OCI-LY7 (cell line): ENCODE results near the gene PVALEF. TPM values are rescaled to one million over a fixed set of nuclear protein-coding genes. Genes with fewer than 3 reads are reported as not detected.

ENCODE experiments used
- BruUV-seq: library from RNA; stranded (reverse); fragments of 400-500 nt; replicated peaks from 2 replicates; lab custom pipeline; 2021; lab: Mats Ljungman, UMichigan
- CTCF ChIA-PET: fragments of 300-600 bp; sonication (Branson Sonifier 250); formaldehyde crosslinking; loops from one replicate; lab custom pipeline; 2022; ENCODE audit warnings: antibody characterized with exemption; ENCODE audit not compliant: unreplicated experiment; lab: Charles Lee
- POLR2A ChIA-PET: fragments of 300-600 bp; sonication (Branson Sonifier 250); formaldehyde crosslinking; loops from one replicate; lab custom pipeline; 2022; ENCODE audit warnings: antibody characterized with exemption; lab: Charles Lee
- DNase-seq: peaks from one replicate; pipeline ENCODE4 v3.0.0-alpha.2; 2015; ENCODE audit warnings: low spot score
- H2AFZ ChIP-seq: fragments of 200-600 bp; sonication (generic), shearing (Covaris generic); 2 replicates; pipeline ENCODE4 v1.6.1; 2014; ENCODE audit warnings: mild to moderate bottlenecking, antibody characterized with exemption, low read length, moderate library complexity
- H3K27ac ChIP-seq: fragments of 200-600 bp; sonication (generic); 2 replicates; pipeline ENCODE4 v1.5.1; 2014; ENCODE audit warnings: mixed run types, low read depth, mild to moderate bottlenecking, moderate library complexity, low read length, inconsistent platforms; ENCODE audit not compliant: poor library complexity, severe bottlenecking
- H3K36me3 ChIP-seq: fragments of 200-600 bp; sonication (generic); 2 replicates; pipeline ENCODE4 v1.6.1; 2014; ENCODE audit warnings: mild to moderate bottlenecking, antibody characterized with exemption, low read length, moderate library complexity, mixed read lengths; ENCODE audit not compliant: insufficient read depth
- H3K4me1 ChIP-seq: fragments of 200-600 bp; sonication (generic); 2 replicates; pipeline ENCODE4 v1.5.1; 2014; ENCODE audit warnings: mild to moderate bottlenecking, low read length; ENCODE audit not compliant: insufficient read depth, poor library complexity, severe bottlenecking
- H3K4me2 ChIP-seq: fragments of 200-600 bp; sonication (generic); 2 replicates; pipeline ENCODE4 v1.6.1; 2014; ENCODE audit warnings: mild to moderate bottlenecking, low read length
- H3K4me3 ChIP-seq: fragments of 200-600 bp; sonication (generic); 2 replicates; pipeline ENCODE4 v1.5.1; 2014; ENCODE audit warnings: mild to moderate bottlenecking, low read depth, low read length; ENCODE audit not compliant: poor library complexity, severe bottlenecking
- H3K79me2 ChIP-seq: fragments of 200-600 bp; sonication (generic); 2 replicates; pipeline ENCODE4 v1.6.1; 2016; ENCODE audit warnings: low read depth, mild to moderate bottlenecking, low read length, moderate library complexity, mixed read lengths; ENCODE audit not compliant: insufficient read depth
- H3K9me2 ChIP-seq: fragments of 200-600 bp; sonication (generic); 2 replicates; pipeline ENCODE4 v1.6.1; 2016; ENCODE audit warnings: mild to moderate bottlenecking, low read length, mixed read lengths; ENCODE audit not compliant: insufficient read depth
- H3K9me3 ChIP-seq: fragments of 200-600 bp; sonication (generic); 2 replicates; pipeline ENCODE4 v1.6.1; 2014; ENCODE audit warnings: mild to moderate bottlenecking, mixed run types, low read length, mixed read lengths
- H4K20me1 ChIP-seq: fragments of 200-600 bp; sonication (generic); 2 replicates; pipeline ENCODE4 v1.6.1; 2014; ENCODE audit warnings: mild to moderate bottlenecking, antibody characterized with exemption, low read length, moderate library complexity, mixed read lengths; ENCODE audit not compliant: insufficient read depth
- EZH2phosphoT487 ChIP-seq: fragments of 200-600 bp; sonication (generic); IDR thresholded peaks from 2 replicates; pipeline ENCODE4 v1.6.1; 2018; ENCODE audit warnings: low read depth, borderline replicate concordance, mild to moderate bottlenecking, mixed run types, antibody characterized with exemption, low read length, moderate library complexity, mixed read lengths
- intact Hi-C: fragments of 100-400 bp; cut with micrococcal nuclease; formaldehyde crosslinking; loops from one replicate; pipeline ENCODE4 v1.10.0; 2022; ENCODE audit not compliant: unreplicated experiment
- total RNA-seq, 2 experiments: library from RNA; depleted of rRNA in 1 of 2; stranded (reverse); fragments of >200 nt in 1 of 2; shearing (Covaris generic) in 1 of 2; gene quantifications; 2 replicates each; pipeline ENCODE4 v1.2.3, GENCODE V29; 2014 to 2022
- TF ChIP-seq, protein P1 (sequence below): fragments of 200-600 bp; sonication (generic); conservative IDR thresholded peaks from 2 replicates; pipeline ENCODE4 v1.5.1; 2014; ENCODE audit warnings: mild to moderate bottlenecking, antibody characterized with exemption, low read length, moderate library complexity, mixed read lengths

The PVALEF gene
- total RNA-seq, 2 experiments from 2014 or later = not detected

DNA sequence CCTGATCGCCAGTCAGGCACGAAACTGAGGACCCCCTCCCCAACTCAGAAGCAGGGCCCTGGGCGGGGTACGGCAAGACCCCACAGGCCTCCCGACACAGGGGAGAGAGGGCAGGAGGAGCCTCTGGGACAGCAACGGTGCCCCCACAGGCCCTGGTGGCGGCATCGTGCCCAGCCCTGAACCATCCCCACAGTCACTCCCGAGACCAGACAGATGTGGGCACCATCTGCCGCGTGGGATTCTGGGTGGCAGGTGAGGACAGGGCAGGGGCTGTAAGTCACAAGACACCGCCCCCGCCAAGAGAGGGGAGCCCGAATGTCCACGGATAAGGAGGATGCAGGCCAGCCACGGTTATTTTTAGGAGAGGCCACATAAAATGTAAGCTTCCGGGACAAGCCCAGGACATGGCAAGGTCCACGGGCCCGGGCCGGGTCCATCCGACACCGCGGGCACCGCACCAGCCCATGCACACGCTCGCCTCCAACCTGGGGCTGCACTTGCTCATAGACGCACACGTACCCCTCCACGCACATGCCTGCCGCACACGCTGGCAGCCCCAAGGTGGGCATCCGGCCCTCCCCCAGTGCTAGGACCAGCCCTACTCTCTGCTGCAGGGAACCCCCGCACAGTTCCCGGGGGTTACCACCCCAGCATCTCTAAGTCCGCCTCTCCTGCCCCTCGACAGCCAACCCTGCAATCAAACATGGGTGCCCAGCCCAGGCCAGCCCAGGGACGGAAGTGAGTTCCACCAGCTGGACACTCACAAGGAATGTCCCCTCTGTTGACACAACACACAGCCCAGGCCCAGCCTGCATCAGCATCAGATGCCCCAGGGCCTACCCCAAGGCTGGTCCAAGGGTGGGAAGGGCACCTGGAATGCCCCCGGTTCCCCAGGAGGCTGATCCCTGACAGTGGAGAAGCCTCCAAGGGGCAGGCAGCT, 8.2 kb upstream of the PVALEF start:
- H3K4me3 ChIP-seq = no peak overlapping the region
- TF ChIP-seq, protein P1, sequence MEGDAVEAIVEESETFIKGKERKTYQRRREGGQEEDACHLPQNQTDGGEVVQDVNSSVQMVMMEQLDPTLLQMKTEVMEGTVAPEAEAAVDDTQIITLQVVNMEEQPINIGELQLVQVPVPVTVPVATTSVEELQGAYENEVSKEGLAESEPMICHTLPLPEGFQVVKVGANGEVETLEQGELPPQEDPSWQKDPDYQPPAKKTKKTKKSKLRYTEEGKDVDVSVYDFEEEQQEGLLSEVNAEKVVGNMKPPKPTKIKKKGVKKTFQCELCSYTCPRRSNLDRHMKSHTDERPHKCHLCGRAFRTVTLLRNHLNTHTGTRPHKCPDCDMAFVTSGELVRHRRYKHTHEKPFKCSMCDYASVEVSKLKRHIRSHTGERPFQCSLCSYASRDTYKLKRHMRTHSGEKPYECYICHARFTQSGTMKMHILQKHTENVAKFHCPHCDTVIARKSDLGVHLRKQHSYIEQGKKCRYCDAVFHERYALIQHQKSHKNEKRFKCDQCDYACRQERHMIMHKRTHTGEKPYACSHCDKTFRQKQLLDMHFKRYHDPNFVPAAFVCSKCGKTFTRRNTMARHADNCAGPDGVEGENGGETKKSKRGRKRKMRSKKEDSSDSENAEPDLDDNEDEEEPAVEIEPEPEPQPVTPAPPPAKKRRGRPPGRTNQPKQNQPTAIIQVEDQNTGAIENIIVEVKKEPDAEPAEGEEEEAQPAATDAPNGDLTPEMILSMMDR = no peak
- no peak for TF ChIP-seq EZH2phosphoT487
- no peak overlapping the region for H2AFZ ChIP-seq
- ChIA-PET POLR2A (interaction anchor here (0.6 kb wide), 1 partner anchor 1631 kb away, joined by 3 read pairs; no protein-coding TSS in a partner anchor), CTCF (no interaction called here)
- H3K27ac ChIP-seq = no peak overlapping the region
- no peaks in the 10 kb centered on the region for H3K36me3 ChIP-seq
- H3K4me2 ChIP-seq = no peak overlapping the region
- no peaks in the 10 kb centered on the region for H4K20me1 ChIP-seq
- DNase-seq = no peak
- intact Hi-C loops = no loop called here
- H3K9me2 ChIP-seq = no peaks in the 10 kb centered on the region
- no peaks in the 10 kb centered on the region for H3K4me1 ChIP-seq
- BruUV-seq = no TSS peak
- no peaks in the 10 kb centered on the region for H3K79me2 ChIP-seq
- H3K9me3 ChIP-seq = no peaks in the 10 kb centered on the region

DNA sequence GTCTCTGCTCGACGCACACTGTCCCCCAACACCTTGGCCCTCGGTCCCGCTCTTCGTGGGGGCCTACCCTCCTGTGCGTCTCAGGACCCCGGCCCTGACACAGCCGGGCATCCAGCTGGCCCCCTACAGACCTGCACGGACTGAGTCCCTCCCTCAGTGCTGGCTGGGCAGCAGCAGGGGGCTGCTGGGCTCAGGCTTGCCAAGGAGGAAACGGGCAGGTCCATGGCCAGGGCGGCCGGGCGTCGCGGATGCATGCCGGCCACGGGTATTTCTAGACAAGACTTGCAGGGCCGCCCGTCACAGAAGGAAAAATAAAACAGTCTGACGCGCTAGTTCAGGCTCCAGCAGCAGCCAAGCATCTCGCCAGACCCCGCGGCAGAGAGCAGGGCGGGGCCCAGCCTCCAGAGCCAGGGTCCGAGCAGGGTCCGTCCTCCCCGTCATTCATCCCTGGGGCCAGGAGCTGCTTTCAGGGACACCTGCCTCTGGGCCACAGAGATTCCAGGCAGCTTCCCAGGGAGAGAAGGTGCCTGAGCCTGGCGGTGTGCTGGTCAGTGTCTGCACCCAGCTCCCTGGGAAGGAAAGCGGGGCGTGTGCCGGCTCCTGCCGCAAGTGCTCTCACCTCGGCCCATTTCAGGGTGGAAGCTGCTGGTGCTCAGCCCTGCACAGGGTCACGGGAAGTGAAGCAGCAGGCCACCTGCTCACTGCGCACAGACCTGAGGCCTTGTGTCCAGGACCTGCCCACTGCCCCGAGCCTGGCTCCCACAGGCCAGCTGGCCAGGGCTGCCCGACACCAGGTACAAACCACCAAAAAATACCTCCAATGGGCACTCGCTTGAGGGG, 7.2 kb upstream of the PVALEF start:
- no peaks in the 10 kb centered on the region for H4K20me1 ChIP-seq
- POLR2A ChIA-PET = no interaction called here

More for the DNA sequence above, 7.2 kb upstream of the PVALEF start:
- CTCF ChIA-PET = no interaction called here
- H3K4me1 ChIP-seq = no peaks in the 10 kb centered on the region
- no peaks in the 10 kb centered on the region for H3K36me3 ChIP-seq
- H3K4me3 ChIP-seq = no peak overlapping the region
- no peaks in the 10 kb centered on the region for H3K9me3 ChIP-seq
- TF ChIP-seq, protein P1 = no peak
- TF ChIP-seq EZH2phosphoT487 = no peak
- H3K27ac ChIP-seq = no peak overlapping the region
- BruUV-seq = no TSS peak
- H2AFZ ChIP-seq = no peak overlapping the region
- H3K79me2 ChIP-seq = no peaks in the 10 kb centered on the region
- intact Hi-C loops = no loop called here
- H3K4me2 ChIP-seq = no peak overlapping the region
- no peak for DNase-seq
- no peaks in the 10 kb centered on the region for H3K9me2 ChIP-seq
